ENCODE data around the gene FBXL16. TPM values are rescaled to one million over a fixed set of nuclear protein-coding genes. Genes with fewer than 3 reads are reported as not detected.

FBXL16 gene
- total RNA-seq, 2 donors from 2014 or later: 0.26 TPM; not detected in 1

DNA sequence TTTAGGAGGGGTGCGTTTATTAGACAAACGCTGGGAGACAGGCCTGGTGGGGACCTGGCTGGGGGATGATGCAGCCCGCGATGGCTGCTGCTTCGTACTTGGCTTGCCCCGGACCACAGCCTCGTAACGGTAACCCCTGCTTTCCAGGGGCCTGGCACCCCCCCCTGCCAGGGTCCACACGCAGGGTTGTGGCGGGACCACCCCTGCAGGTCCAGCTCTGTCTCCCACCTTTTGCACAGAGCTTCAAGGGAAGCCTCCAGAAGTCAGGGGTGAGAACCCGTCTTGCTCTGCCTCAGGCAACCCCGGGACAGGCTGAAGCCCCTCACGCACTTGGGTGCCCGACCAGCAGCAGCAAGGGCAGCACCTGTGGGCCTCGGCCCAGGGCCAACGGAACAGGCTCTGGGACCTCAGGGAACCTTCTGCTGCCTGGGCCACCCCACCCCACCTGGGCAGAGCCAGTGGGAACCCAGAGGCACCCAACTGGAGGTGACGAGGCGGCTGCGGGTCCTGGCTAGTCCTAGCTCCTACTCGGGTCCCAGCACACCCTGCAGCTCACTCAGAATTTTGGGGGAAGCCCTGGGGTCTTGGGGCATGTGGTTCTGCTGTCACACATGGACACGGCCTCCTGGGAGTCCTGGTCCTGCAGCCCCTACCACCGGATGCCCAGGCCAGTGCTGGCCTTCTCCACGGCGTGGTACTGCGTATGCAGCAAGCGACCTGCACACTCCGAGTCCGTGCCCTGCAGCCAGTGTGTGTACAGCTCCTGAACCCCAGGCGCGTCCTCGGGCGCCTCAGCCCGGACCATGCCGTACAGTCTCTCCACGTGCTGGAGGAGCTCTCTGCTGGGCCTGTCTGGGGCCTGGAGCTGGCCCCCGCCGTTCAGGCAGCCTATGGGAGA lies 24.4 kb upstream of the FBXL16 start:
- H3K36me3 Mint-ChIP-seq: no peaks in the 10 kb centered on the region
- no peak overlapping the region for H3K4me3 Mint-ChIP-seq
- no peak for ATAC-seq
- no peak overlapping the region for H3K27ac Mint-ChIP-seq
- no peak for DNase-seq (ENCODE audit: low spot score)
- H3K27me3 Mint-ChIP-seq: no peaks in the 10 kb centered on the region
- H3K9me3 Mint-ChIP-seq: no peaks in the 10 kb centered on the region
- no peaks in the 10 kb centered on the region for H3K4me1 Mint-ChIP-seq (ENCODE audit: low read depth in 2 of 2)

DNA sequence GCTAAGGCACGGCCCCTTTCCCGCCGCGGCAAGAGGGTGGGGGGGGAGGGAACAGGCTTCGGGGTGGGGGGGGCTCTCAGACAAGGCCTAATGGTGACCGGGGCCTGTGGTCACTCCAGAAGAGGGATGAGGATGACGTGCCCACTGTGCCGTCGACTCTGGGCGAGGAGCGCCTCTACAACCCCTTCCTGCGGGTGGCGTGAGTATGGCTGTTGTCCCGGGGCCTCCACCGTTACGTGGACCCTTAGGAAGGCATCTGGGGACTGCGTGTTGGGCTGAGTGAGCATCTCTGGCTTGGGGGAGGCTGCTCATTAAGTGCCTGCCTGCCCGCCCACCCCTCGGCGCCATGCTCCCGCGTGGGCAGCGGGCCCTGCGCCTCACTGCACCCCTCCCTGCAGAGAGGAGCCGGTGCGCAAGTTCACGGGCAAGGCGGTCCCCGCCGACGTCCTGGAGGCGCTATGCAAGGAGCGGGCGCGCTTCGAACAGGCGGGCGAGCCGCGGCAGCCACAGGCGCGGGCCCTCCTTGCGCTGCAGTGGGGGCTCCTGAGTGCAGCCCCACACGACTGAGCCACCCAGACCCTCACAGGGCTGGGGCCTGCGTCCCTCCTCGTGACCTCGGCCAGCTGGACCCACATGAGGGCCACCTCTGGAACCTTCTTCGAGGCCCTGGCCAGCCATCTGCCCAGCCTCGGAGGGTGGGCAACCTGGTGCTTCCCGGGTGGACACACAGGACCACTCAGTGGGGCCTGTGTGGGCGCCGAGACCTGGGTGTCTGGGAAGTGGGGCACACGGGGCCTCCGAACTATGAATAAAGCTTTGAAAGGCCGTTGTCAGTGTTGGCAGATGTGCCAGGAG lies 23.5 kb upstream of the FBXL16 start:
- Mint-ChIP-seq H3K9me3 (no peaks in the 10 kb centered on the region), H3K4me3 (peak overlapping the region; percentile 10), H3K4me1 (ENCODE audit: low read depth in 2 of 2) (no peaks in the 10 kb centered on the region), H3K27ac (no peak overlapping the region), H3K36me3 (no peaks in the 10 kb centered on the region), H3K27me3 (no peaks in the 10 kb centered on the region)
- ATAC-seq (no peak), DNase-seq (ENCODE audit: low spot score) (no peak)

GRCh38 chr16:728131-728889 lies 22.7 kb upstream of the FBXL16 start:
- H3K9me3 Mint-ChIP-seq: no peaks in the 10 kb centered on the region
- ATAC-seq (peak; percentile 72 to 76), DNase-seq (ENCODE audit: low spot score) (no peak)
- no peaks in the 10 kb centered on the region for H3K4me1 Mint-ChIP-seq (ENCODE audit: low read depth in 2 of 2)
- H3K4me3 Mint-ChIP-seq: peak overlapping the region; percentile 10
- H3K27ac Mint-ChIP-seq: no peak overlapping the region
- H3K36me3 Mint-ChIP-seq: no peaks in the 10 kb centered on the region
- H3K27me3 Mint-ChIP-seq: no peaks in the 10 kb centered on the region

DNA sequence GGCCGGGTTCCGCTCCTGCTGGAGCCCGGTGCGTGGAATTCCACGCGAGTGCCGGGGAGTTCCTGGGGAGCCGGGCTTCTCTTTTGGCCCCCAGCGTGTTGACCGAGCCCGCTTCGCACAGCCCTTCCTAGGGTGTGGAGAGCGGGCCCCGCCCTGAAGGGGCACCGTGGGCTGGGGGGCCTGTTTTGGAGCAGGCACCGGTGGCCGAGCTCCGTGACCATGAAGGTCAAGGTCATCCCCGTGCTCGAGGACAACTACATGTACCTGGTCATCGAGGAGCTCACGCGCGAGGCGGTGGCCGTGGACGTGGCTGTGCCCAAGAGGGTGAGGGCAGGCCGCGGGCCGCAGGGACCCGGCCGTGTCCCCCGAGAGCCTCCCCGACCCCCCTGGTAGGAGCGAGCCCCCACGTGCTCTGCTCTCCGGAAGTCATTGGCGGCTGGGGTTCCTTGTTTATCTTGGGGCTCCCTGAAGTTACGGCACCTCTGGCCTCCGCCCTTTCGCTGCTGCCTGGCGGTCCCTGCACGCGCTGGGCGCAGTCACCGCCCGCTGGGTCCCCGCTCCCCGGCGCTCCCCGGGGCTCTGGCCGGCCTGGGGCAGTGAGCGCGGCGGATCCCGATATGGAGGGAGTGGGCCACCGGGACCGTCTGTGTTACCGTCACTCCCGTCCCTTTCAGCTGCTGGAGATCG lies 21.8 kb upstream of the FBXL16 start:
- peaks cover 0 to 2% of the 10 kb centered on the region in 2 donors for H3K4me1 Mint-ChIP-seq (ENCODE audit: low read depth in 2 of 2)
- no peaks in the 10 kb centered on the region for H3K27me3 Mint-ChIP-seq
- no peak for DNase-seq (ENCODE audit: low spot score)

GRCh38 chr16:726438-727290 lies 21.1 kb upstream of the FBXL16 start, which contains the start of the genes CCDC78 and HAGHL:
TSS of gene CCDC78 (minus strand) at chr16:726443. CDS start at chr16:726367, 76 bp downstream.
TSS of gene HAGHL (plus strand) at chr16:727106. CDS start at chr16:727510, 404 bp downstream.
- no peaks in the 10 kb centered on the region for H3K9me3 Mint-ChIP-seq
- peaks cover 0 to 2% of the 10 kb centered on the region in 2 donors for H3K4me1 Mint-ChIP-seq (ENCODE audit: low read depth in 2 of 2)
- H3K36me3 Mint-ChIP-seq: no peaks in the 10 kb centered on the region

More for the DNA sequence above, 21.8 kb upstream of the FBXL16 start:
- Mint-ChIP-seq H3K9me3 (no peaks in the 10 kb centered on the region), H3K27ac (no peak overlapping the region), H3K36me3 (no peaks in the 10 kb centered on the region), H3K4me3 (peak overlapping the region; percentile 52)
- ATAC-seq: peak; percentile 1 to 15

DNA sequence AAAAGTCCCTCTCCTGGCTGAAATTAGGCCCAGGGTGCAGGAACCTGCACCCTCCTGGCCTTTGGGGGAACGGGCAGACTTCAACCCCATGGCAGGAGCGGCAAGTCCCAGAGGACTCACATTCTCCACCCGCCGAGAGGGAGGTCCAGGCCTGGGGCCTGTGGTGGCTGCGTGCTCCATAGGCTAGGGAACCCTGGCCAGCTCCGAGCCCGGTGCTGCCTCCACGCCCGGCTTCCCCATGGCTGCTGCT lies 20.5 kb upstream of the FBXL16 start:
- Mint-ChIP-seq H3K9me3 (no peaks in the 10 kb centered on the region), H3K36me3 (no peaks in the 10 kb centered on the region), H3K4me1 (ENCODE audit: low read depth in 2 of 2) (peaks cover 0 to 2% of the 10 kb centered on the region in 2 donors), H3K4me3 (no peak overlapping the region), H3K27ac (no peak overlapping the region), H3K27me3 (no peaks in the 10 kb centered on the region)
- DNase-seq (ENCODE audit: low spot score) (no peak), ATAC-seq (no peak)

More at GRCh38 chr16:726438-727290, 21.1 kb upstream of the FBXL16 start, which contains the start of the genes CCDC78 and HAGHL:
- DNase-seq (ENCODE audit: low spot score) (peak; percentile 78), ATAC-seq (peak; percentile 57 to 70)
- H3K4me3 Mint-ChIP-seq: peak within 1 kb of the TSS; percentile 52
- no peak within 1 kb of the TSS for H3K27ac Mint-ChIP-seq
- H3K27me3 Mint-ChIP-seq: no peaks in the 10 kb centered on the region

DNA sequence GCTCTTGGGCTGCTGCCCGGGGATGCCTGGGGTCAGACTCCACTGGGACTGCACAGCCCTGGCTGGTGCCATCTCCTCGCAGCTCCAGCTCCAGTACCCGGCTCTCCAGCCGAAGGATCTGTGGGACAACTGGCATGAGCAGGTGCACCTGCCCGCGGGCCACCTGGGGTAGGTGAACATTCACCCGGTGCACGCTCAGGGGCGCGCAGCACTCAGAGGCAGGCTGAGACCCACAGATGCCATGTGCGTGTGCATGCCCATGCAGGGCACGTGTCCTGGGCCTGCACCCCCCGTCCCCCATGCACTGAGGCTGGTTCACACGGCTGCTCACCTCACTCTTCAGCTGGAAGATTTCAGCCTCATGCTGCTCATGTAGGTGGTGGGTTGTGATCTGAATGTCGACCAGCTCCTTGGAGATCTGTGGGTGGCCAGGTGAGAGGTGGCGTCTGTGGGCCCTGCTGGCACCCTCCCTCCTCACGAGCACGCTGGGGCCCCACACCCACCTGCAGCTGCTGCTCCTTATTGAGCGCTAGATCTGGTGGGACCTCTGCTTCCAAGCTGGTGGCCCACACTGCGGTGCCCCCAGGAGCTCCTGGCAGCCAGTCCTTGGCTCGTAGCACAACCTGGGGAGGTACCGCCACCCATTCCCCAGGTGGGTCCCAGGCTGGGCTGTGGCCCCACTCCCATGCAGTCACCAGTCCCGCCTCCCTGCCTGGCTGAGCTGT lies 20.0 kb upstream of the FBXL16 start:
- H3K4me1 Mint-ChIP-seq (ENCODE audit: low read depth in 2 of 2): peaks cover 0 to 2% of the 10 kb centered on the region in 2 donors
- H3K36me3 Mint-ChIP-seq: no peaks in the 10 kb centered on the region
- H3K4me3 Mint-ChIP-seq: no peak overlapping the region
- H3K27me3 Mint-ChIP-seq: no peaks in the 10 kb centered on the region
- no peak overlapping the region for H3K27ac Mint-ChIP-seq
- DNase-seq (ENCODE audit: low spot score) (no peak), ATAC-seq (no peak)
- H3K9me3 Mint-ChIP-seq: no peaks in the 10 kb centered on the region

DNA sequence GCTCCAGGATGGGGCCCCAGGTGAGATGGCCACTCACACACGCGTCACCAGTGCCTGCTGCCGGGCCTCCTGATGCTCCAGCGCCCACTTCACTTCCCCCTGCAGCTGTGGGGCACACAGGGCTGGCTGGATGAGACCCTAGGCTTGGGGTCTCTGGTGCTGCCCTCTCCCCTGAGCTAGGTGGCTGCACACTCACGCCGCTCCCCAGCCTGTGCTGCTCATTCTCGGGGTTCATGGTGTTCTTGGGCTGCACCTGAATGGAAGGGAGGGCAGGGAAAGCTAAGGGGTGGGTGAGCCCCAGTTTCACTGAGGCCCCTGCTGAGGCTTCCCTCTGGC lies 19.4 kb upstream of the FBXL16 start:
- Mint-ChIP-seq H3K4me3 (no peak overlapping the region), H3K9me3 (no peaks in the 10 kb centered on the region), H3K4me1 (ENCODE audit: low read depth in 2 of 2) (peaks cover 0 to 8% of the 10 kb centered on the region in 2 donors), H3K27me3 (no peaks in the 10 kb centered on the region), H3K27ac (no peak overlapping the region), H3K36me3 (no peaks in the 10 kb centered on the region)
- no peak for DNase-seq (ENCODE audit: low spot score)
- ATAC-seq: no peak

GRCh38 chr16:724188-725040 lies 18.8 kb upstream of the FBXL16 start:
- H3K4me3 Mint-ChIP-seq: no peak overlapping the region
- no peaks in the 10 kb centered on the region for H3K27me3 Mint-ChIP-seq
- no peak for DNase-seq (ENCODE audit: low spot score)
- ATAC-seq: no peak
- no peaks in the 10 kb centered on the region for H3K9me3 Mint-ChIP-seq
- peaks cover 0 to 9% of the 10 kb centered on the region in 2 donors for H3K4me1 Mint-ChIP-seq (ENCODE audit: low read depth in 2 of 2)
- H3K27ac Mint-ChIP-seq: no peak overlapping the region
- no peaks in the 10 kb centered on the region for H3K36me3 Mint-ChIP-seq

DNA sequence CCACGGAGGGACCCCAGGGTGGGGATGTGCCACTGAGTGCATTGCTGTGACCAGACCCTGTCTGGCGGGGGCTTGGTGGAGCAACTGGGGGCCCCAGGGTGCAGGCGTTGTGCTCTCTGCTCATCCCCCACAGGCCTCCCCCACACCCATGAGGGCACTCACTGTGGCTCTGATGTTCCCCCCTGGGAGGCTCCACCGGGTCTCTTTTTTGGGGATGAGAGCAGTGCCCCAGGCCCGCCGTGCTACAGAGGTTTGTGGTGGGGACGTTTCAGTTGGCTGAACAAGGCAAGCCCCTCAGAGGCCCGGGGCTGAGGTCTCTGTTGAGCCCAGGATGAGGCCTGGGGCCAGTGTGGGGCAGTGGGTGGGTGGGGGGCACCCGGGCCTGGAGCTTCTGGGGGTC lies 18.1 kb upstream of the FBXL16 start:
- H3K36me3 Mint-ChIP-seq: no peaks in the 10 kb centered on the region
- ATAC-seq (no peak), DNase-seq (ENCODE audit: low spot score) (no peak)
- no peaks in the 10 kb centered on the region for H3K9me3 Mint-ChIP-seq
- H3K4me3 Mint-ChIP-seq: no peak overlapping the region
- peaks cover 0 to 15% of the 10 kb centered on the region in 2 donors for H3K4me1 Mint-ChIP-seq (ENCODE audit: low read depth in 2 of 2)
- no peaks in the 10 kb centered on the region for H3K27me3 Mint-ChIP-seq
- no peak overlapping the region for H3K27ac Mint-ChIP-seq

GRCh38 chr16:722835-723633 lies 17.4 kb upstream of the FBXL16 start:
- H3K4me3 Mint-ChIP-seq: peak overlapping the region; percentile 34
- ATAC-seq (no peak), DNase-seq (ENCODE audit: low spot score) (no peak)
- H3K27me3 Mint-ChIP-seq: no peaks in the 10 kb centered on the region
- no peak overlapping the region for H3K27ac Mint-ChIP-seq
- no peaks in the 10 kb centered on the region for H3K9me3 Mint-ChIP-seq
- H3K36me3 Mint-ChIP-seq: no peaks in the 10 kb centered on the region
- peaks cover 0 to 15% of the 10 kb centered on the region in 2 donors for H3K4me1 Mint-ChIP-seq (ENCODE audit: low read depth in 2 of 2)

Measured in natural killer cell treated with Interleukin-12 subunit alpha and Interleukin-12 subunit beta and Interleukin-15 and Interleukin-18, amount 100 ng/mL, for 72 hours (primary cell).